Ureter (tissue), 1 donor: ENCODE data around the gene ENPP5. TPM values are rescaled to one million over a fixed set of nuclear protein-coding genes. Genes with fewer than 3 reads are reported as not detected.
"Not testable (repeated sequence)": the region's sequence is repeated elsewhere in the genome, so short reads cannot be mapped to it uniquely, and the experiment has no call there.

ENCODE experiments used
- DNase-seq: peaks from one replicate; pipeline ENCODE4 v3.0.0-alpha.2; 2020; ENCODE audit warnings: low spot score
- total RNA-seq: library from RNA; stranded (reverse); gene quantifications from one replicate; pipeline ENCODE4 v1.2.4, GENCODE V29; 2023
- donor health status: DM: yes; HTN: yes; CAD: no.

The ENPP5 gene
- total RNA-seq, 1 donor from 2014 or later = 12.5 TPM

- no peak for DNase-seq
Observed at GRCh38 chr6:46174904-46175303, 4.1 kb upstream of the ENPP5 start.

GRCh38 chr6:46172176-46172575, 1.4 kb upstream of the ENPP5 start:
- no peak for DNase-seq

GRCh38 chr6:46160102-46160501, 10.7 kb downstream of the ENPP5 start:
- no peak for DNase-seq

GRCh38 chr6:46159229-46159628, 11.6 kb downstream of the ENPP5 start:
- no peak for DNase-seq

GRCh38 chr6:46156701-46157100, 14.1 kb downstream of the ENPP5 start:
- no peak for DNase-seq

GRCh38 chr6:46149066-46149465, 21.7 kb downstream of the ENPP5 start:
- DNase-seq = not testable (repeated sequence)

- no peak for DNase-seq
Observed at GRCh38 chr6:46144270-46144669, 26.5 kb downstream of the ENPP5 start.

GRCh38 chr6:46138281-46138680, 32.5 kb downstream of the ENPP5 start:
- no peak for DNase-seq

- DNase-seq = no peak
Observed at GRCh38 chr6:46137387-46137786, 33.4 kb downstream of the ENPP5 start.

GRCh38 chr6:46136831-46137230, 33.9 kb downstream of the ENPP5 start:
- no peak for DNase-seq

GRCh38 chr6:46135176-46135575, 35.6 kb downstream of the ENPP5 start:
- DNase-seq = no peak

GRCh38 chr6:46134216-46134615, 36.6 kb downstream of the ENPP5 start:
- DNase-seq = no peak

GRCh38 chr6:46131291-46131690, 39.5 kb downstream of the ENPP5 start:
- not testable (repeated sequence) for DNase-seq

GRCh38 chr6:46130666-46131065, 40.1 kb downstream of the ENPP5 start:
- no peak for DNase-seq

GRCh38 chr6:46129629-46130511, 40.9 kb downstream of the ENPP5 start, which contains the start of gene ENPP4:
ENPP4 (plus strand) TSS chr6:46129989; CDS start chr6:46139584, 9,595 bp downstream.
- peak; percentile 91 for DNase-seq

GRCh38 chr6:46129291-46129628, 41.5 kb downstream of the ENPP5 start:
- no peak for DNase-seq

- no peak for DNase-seq
Observed at GRCh38 chr6:46128476-46128875, 42.3 kb downstream of the ENPP5 start.

- DNase-seq = not testable (repeated sequence)
Observed at GRCh38 chr6:46119679-46120078, 51.1 kb downstream of the ENPP5 start.

- no peak for DNase-seq
Observed at GRCh38 chr6:46118836-46119235, 51.9 kb downstream of the ENPP5 start.

- DNase-seq = no peak
Observed at GRCh38 chr6:46118157-46118556, 52.6 kb downstream of the ENPP5 start.

GRCh38 chr6:46116289-46116688, 54.5 kb downstream of the ENPP5 start:
- DNase-seq = no peak

- no peak for DNase-seq
Observed at GRCh38 chr6:46115634-46116033, 55.1 kb downstream of the ENPP5 start.

- no peak for DNase-seq
Observed at GRCh38 chr6:46113370-46113769, 57.4 kb downstream of the ENPP5 start.
